GM19467 (cell line): Measurements from ENCODE around the gene JUNB.
"Not testable (repeated sequence)": the region's sequence is repeated elsewhere in the genome, so short reads cannot be mapped to it uniquely, and the experiment has no call there.

ENCODE experiments used
- ATAC-seq: cut with Tn5 transposase; IDR thresholded peaks from one replicate; pipeline ENCODE4 v1.9.1; 2021; ENCODE audit warnings: mild to moderate bottlenecking, moderate library complexity; ENCODE audit not compliant: unreplicated experiment

Gene JUNB

GRCh38 chr19:12802267-12803106 lies 11.2 kb downstream of the JUNB start:
- no peak for ATAC-seq

- no peak for ATAC-seq
Measured at GRCh38 chr19:12804051-12804450, 12.8 kb downstream of the JUNB start.

DNA sequence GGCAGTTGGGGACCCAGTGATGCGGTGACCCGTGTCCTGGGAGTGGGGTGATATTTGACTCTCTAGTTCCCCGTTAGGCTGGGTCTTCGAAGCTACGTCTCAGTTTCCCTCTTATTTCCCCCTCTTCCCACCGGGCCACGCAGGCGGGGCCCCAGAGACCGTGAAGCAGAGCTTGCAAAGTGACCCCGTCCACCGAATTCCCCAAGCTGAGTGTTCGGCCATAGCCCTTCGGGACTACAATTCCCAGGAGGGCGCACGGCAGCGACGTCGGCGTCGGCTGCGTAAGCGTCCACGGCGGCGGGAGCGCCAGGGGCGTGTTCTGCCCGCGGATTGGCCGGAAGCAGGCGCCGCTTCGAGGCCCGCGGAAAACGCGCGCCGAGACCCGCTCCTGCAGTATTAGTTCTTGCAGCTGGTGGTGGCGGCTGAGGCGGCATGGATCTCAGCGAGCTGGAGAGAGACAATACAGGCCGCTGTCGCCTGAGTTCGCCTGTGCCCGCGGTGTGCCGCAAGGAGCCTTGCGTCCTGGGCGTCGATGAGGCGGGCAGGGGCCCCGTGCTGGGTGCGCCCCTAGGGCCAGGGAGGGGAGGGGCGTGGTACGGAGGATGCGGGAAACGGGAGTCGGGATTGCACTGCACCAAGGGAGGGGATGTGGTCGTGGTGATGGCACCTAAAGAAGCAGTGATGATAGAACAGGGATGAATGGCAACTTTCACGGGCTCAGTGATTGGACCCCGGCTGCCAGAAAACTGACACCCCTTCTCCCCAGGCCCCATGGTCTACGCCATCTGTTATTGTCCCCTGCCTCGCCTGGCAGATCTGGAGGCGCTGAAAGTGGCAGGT lies 15.2 kb downstream of the JUNB start, which contains the start of gene RNASEH2A:
Gene RNASEH2A (plus strand): TSS at position 343 of the 840 bp plus-strand sequence. CDS start 90 bp downstream, at position 433.
- no peak for ATAC-seq

DNA sequence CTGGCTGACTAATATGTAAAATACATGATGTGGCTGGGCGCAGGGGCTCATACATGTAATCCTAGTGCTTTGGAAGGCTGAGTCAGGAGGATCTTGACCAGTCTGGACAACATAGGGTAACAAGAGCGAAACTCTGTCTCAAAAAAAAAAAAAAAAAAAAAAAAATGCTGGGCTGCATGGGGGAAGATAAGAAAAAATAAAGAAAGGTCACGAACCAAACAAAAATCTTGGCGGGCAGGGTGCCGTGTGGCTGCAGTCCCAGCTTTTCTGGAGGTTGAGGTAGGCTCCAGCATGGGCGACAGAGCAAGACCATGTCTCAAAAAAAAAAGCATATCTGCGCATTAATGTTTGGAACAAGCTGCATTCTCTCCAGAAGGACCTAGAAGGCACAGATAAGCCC lies 23.8 kb downstream of the JUNB start:
- no peak for ATAC-seq

DNA sequence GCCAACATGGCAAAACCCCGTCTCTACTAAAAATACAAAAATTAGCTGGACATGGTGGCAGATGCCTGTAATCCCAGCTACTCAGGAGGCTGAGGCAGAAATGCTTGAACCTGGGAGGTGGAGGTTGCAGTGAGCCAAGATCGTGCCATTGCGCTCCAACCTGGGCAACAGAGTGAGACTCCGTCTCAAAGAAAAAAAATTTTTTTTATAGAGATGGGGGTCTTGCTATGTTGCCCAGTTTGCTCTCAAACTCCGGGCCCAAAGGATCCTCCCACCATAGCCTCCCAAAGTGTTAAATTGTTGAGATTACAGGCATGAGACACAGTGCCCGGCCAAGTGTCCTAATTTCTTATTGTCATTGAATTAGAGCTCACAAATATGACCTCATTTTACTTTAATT lies 25.9 kb downstream of the JUNB start:
- not testable (repeated sequence) for ATAC-seq

DNA sequence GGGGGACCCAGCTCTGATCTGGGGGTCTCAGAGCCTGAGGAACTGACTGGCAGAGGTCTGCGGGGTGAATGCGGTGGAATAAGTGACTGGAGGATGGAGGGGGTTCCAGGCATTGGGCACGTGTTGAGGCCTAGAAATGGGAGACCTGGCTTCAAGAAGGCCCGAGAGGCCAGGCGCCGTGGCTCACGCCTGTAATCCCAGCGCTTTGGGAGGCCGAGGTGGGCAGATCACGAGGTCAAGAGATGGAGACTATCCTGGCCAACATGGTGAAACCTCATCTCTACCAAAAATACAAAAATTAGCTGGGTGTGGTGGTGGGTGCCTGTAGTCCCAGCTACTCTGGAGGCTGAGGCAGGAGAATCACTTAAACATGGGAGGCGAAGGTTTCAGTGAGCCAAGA lies 26.5 kb downstream of the JUNB start:
- not testable (repeated sequence) for ATAC-seq

- no peak for ATAC-seq
Measured at GRCh38 chr19:12821761-12822160, 30.5 kb downstream of the JUNB start.

GRCh38 chr19:12825254-12826131 lies 34.2 kb downstream of the JUNB start:
- ATAC-seq = no peak

GRCh38 chr19:12828494-12828893 lies 37.2 kb downstream of the JUNB start:
- ATAC-seq = no peak

DNA sequence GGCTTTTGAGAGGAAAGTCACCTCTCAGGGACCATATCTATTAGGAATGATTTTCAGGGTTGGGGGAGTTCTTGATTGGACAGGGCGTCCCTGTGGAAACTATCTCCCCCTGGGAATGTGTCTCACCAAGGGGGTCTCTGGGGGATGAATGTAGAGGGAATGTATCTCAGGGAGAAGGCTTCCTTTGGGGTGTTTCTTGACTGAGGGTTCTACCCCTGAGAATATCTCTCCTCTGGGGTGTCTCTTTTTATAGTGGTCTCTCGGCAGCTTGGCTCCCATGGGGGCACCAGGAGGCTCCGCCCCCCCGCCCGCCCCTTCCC lies 42.1 kb downstream of the JUNB start:
- ATAC-seq = no peak

GRCh38 chr19:12833738-12834565 lies 42.7 kb downstream of the JUNB start:
- ATAC-seq = no peak

DNA sequence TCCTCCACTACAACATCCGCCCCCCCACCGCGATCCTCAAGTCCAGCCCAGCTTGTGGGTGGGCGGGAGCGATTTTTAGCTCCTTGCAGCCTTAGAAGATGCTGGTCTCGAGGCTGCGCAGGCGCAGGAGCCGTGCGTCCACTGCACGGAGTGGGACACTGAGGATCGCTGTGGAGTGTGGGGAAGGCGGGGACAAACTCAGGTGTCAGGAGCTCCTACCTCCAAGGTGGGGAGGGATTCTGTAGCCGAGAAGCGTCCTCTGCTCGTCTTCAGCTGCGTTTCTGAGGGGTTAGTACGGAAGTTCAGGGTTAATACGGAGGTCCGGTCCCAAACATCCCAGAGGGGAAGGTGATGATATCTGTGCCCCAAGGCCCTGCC lies 43.3 kb downstream of the JUNB start, which contains the start of gene RTBDN:
Gene RTBDN (minus strand): TSS at position 14 of the 378 bp plus-strand sequence. CDS start 4,600 bp downstream, outside the sequence.
- ATAC-seq = no peak

- ATAC-seq = no peak
Measured at GRCh38 chr19:12834976-12835757, 43.9 kb downstream of the JUNB start.

DNA sequence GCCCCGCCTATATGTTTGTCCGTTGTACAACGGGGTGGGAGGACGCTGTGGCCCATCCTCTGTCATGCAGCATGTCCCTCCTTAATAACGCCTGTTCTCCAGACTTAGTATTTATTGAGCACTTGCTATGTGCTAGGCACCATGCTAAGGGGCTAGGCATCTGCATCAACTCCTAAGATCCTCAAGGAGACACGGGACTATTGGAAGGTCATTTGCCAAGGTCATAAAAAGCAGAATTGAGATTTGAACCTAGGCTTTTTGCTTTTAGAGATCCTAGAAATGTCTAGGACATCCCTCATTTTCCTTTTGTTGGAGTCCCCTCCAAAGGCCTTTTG lies 45.2 kb downstream of the JUNB start:
- no peak for ATAC-seq

DNA sequence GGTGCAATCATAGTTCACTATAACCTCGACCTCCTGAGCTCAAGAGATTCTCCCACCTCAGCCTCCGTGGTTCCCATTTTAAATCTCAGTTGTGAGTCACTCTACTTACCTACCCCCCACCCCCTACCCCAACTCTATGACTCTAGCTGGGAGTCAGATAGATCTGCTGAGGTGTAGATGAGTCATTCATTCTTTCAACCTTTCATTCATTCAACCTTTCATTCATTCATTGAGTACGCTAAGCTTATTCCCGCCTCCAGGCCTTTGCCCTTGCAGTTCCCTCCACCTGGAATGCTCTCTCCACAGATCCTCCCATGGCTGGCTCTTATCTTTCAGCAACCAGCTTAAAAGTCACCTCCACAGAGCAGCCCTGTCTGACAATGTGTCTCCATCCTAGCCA lies 45.9 kb downstream of the JUNB start:
- no peak for ATAC-seq

- ATAC-seq = no peak
Measured at GRCh38 chr19:12838182-12838885, 47.0 kb downstream of the JUNB start, which contains the start of gene MAST1. TSS of gene MAST1 (plus strand) at chr19:12838515. CDS start at chr19:12838573, 58 bp downstream.

DNA sequence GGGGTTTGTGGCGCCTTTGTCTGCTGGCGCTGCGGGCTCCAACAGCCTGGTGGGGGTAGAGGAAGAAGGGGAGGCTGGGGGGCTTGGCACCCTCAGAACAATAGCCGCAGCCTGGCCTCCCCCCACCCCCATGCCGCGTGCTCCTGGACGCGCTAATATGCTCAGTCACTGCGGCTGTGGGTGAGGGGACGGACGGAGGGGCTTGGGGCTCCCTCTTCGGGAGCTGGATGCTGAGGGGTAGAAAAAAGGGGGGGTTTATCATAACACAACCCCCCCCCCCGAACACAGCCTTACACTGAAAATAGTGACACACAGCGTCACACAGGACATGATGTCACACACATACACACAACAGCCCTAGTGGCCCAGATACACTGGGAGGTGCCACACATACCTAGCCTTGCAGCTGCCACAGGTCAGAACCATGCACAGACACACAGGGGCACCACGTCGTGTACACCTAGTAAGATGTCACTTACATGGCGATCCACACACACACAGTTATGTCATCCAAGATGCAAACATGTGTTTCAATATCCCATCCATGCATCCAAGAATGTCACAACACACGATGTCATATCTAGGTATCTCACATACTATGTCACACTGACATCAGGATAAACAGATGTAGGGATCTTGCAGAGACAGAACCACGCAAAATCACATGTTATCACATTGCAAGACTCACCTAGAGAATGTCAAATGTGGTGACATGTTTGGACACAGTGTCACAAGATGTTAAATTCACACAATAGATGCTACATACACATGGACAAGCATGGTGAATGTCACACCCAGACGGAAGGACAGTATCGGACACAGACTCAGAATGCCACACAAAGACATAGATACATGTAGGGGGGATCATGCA lies 47.8 kb downstream of the JUNB start:
- no peak for ATAC-seq
